Peyer's patch (tissue), 4 donors: Measurements from ENCODE around the gene GPR161.

Experiments
- CTCF ChIP-seq, 6 experiments: fragments of 450-650 bp in 4 of 6; fragments of 200-600 bp in 2 of 6; sonication (generic) in 1 of 6; IDR thresholded peaks; one replicate each; pipeline ENCODE4 v1.5.1; 2017 to 2019; ENCODE audit warnings: antibody characterized with exemption in 6 of 6, mild to moderate bottlenecking in 3 of 6, moderate library complexity in 1 of 6
- POLR2A ChIP-seq, 2 donors: fragments of 450-650 bp; IDR thresholded peaks; one replicate each; pipeline ENCODE4 v1.5.1; 2017; ENCODE audit warnings: antibody characterized with exemption in 2 of 2, mild to moderate bottlenecking in 2 of 2, moderate library complexity in 2 of 2

GRCh38 chr1:168135921-168136708 lies 615 bp downstream of the GPR161 start:
- TF ChIP-seq CTCF (IDR thresholded peaks at IDR 0.05), result no peak
- no peak for TF ChIP-seq POLR2A (IDR thresholded peaks at IDR 0.05)
